GM12873 (cell line): ENCODE measurements around the gene BTBD6.
A peak's percentile ranks its signal among the peaks of the same experiment; 100 is the strongest.

Experiments
- CTCF ChIP-seq: IDR thresholded peaks from 2 replicates; pipeline ENCODE4 v1.5.1; 2012; ENCODE audit warnings: low read depth, mild to moderate bottlenecking, moderate library complexity, low read length, control low read depth; ENCODE audit not compliant: insufficient read depth; ENCODE audit errors: missing control alignments

The BTBD6 gene

DNA sequence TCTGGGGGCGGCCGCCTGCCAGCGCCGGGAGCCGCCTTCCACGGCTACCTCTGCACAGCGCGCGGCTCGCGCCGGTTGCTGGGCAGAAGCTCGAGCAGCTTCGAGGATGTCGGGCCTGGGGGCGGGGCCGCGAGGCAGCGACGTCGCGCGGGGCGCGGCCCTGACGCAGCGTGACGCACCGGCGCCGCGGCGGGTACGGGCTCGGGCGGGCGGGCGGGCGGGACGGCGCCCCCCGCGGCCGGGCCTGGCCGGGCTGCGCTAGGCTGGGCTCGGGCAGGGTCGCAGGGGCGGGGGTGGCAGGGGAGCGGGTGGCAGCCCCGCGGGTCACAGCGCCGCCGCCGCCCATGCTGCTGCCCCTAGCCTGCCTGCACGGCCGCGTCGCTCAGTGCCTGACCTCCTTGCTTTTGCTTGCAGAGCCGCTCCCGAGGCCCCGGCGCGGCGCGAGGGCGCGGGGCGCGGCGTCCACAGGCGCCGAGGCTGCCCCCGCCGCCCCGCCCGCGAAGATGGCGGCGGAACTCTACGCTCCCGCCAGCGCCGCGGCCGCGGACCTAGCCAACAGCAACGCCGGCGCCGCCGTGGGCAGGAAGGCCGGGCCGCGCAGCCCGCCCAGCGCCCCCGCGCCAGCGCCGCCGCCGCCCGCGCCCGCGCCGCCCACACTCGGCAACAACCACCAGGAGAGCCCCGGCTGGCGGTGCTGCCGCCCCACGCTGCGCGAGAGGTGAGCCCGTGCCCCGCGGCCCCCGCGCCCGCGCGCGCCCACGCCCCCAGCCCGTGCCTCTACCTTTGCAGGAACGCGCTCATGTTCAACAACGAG, at the start of gene BTBD6:
Gene BTBD6, plus strand, starts transcription at position 166 of the 814 bp plus-strand sequence. Its CDS starts 179 bp downstream, at position 345.
- no peak for TF ChIP-seq CTCF

DNA sequence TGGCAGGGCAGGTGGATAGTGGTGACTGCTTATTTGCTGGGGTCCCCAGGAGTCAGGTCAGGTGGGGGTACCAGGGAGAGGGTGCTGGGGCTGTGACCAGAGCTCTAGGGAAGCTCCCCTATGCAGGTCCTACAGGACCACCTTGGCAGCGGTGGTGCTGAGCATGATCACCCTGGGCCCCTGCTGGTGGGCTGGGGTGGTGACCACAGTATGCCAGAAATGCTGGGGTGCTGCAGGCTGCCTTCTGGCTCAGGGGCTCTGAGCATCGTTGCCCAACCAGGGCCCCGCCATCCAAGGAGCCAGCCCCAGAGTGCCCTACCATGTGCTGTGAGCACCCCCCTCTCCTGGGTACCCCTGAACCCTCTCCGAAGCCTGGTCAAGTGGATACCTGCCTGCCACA, 49.7 kb upstream of the BTBD6 start:
- TF ChIP-seq CTCF: peak; percentile 27

DNA sequence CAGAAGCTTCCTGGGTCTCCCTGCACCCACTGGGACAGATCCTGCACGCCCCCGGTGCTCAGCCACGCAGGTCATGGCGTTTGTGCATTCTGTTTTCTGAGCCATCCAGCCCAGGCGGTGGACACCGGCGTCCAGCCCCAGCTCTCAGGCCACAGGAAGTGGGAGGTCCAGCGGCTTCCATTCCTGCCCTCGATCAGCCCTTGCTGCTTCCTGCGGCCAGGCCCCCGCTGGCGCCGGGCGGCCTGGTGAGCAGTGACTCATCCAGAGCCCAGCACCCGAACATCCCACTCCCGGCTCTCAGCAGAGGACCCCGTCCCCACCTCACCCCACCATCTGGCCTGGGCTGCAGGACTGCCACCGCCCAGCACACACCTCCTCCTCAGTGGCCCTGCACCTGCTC, 49.2 kb upstream of the BTBD6 start:
- TF ChIP-seq CTCF: no peak

GRCh38 chr14:105200074-105200473, 48.3 kb upstream of the BTBD6 start:
- TF ChIP-seq CTCF: peak; percentile 34

DNA sequence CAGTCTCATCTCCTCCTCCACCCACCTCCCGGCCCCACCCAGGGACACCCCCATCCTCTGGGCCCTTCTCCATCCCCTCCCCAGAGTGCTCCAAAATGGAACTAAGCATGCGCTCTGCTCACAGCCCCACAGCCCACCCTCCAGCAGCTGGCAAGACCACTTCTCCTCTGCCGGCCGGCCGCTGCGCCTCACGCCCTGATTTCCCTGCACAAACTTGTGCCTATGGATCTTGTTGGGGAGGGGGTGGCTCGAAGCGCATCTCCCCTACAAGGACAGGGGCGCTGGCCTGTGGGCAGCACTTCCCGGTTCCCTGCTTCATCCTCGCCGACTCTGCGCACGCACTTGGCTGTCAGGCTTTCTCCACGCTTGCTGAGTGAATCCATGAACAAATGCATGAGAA, 47.7 kb upstream of the BTBD6 start:
- no peak for TF ChIP-seq CTCF

DNA sequence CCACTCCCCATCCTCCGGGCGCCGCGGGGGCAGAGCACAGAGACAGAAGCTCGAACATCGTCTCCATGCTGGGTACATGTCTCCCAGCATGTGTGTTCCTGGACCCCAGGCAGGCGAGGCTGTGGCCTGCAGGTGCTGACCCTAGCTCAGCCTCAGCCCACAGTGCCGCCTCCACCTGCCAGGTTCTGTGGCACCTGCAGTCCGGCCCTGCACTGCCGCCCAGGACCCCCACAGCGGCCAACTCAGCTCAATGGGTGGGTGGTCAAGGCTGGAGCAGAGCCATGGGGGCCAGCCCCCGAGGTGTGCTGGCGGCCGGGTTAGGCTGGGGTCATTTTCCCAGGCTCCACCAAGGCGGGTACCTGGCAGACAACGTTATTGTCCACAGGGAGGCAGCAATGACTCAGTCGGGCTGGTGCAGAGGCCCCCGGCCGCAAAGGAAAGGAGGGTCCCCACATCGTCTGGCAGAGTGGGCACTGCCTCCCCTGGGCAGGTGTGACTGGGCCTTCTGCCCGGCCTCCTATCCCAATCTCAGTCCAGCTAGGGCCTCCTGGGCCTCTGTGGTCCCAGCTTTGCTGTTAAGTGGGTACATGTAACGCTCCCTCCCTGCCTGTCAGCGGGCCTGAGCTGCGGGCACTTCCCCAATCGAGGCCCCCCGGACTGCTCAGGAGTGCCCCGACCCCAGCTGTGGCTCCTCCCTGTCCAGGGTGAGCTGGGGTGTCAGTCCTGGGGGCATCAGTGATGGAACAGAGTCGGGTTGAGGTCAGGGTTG, 47.0 kb upstream of the BTBD6 start:
- peak; percentile 42 for TF ChIP-seq CTCF

DNA sequence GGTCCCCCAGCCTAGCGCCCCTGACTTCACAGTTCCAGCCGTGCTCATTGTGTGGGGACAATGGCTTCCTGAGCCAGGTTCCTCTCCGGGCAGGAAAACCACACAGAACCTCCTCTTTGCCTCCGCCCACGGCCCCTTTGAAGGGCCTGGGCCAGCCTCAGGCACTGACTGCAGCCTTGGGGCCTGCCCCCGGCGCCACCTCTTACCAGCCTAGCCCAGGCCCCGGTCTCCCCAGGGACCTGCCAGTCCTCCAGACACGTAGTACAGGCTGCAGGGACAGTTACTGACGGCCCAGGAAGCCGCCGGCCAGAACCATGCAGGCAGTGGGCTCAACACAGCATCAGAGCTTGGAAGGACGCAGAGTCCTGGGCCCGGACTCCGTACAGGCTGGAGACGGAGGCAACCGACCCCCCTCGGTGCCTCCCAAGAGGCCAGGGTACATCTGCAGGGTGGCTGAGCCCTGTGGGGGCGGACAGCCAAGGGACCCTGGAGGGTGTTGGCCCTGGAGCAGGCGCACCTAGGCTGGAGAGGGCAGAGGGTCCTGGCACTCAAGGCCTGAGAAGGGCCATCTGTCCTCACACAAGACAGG, 46.3 kb upstream of the BTBD6 start:
- TF ChIP-seq CTCF: no peak
